NT2/D1 (cell line): ENCODE measurements around the gene RHCG.

Source experiments
- YY1 ChIP-seq: IDR thresholded peaks from 2 replicates; pipeline ENCODE4 v1.6.1; 2011; ENCODE audit not compliant: insufficient read length, insufficient read depth
- ZNF274 ChIP-seq: IDR thresholded peaks from 2 replicates; pipeline ENCODE4 v1.6.1; 2011; ENCODE audit warnings: mild to moderate bottlenecking, low read depth, low read length

DNA sequence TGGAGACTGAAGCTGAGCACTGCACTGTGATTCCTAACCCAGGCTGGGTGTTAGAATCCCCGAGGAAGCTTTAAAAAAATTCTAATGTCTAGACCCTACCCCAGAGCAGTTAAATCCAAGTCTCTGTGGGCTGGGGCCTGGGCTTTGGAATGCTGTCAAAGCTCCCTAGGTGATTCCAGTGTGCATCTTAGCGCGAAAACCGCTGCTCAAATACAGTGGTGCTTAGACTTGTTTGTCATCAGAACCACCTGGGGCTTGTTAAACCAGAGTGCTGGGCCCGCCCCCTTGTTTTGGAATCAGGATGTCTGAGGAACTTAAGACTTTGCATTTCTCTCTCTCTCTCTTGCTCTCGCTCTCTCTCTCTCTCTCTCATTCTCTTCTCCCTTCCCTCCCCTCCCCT lies 20.7 kb downstream of the RHCG start:
- TF ChIP-seq YY1 (no peak), ZNF274 (no peak)
